Stimulated activated CD8-positive, alpha-beta memory T cell treated with anti-CD3 and anti-CD28 coated beads, Interleukin-4, amount 100 ng/mL, for 24 hours (primary cell): ENCODE results near the gene CNRIP1.
"Not testable (repeated sequence)": the region's sequence is repeated elsewhere in the genome, so short reads cannot be mapped to it uniquely, and the experiment has no call there.

Experiments used
- DNase-seq: peaks from one replicate; pipeline ENCODE4 v3.0.0-alpha.2; 2020; ENCODE audit warnings: low read depth

The CNRIP1 gene

DNA sequence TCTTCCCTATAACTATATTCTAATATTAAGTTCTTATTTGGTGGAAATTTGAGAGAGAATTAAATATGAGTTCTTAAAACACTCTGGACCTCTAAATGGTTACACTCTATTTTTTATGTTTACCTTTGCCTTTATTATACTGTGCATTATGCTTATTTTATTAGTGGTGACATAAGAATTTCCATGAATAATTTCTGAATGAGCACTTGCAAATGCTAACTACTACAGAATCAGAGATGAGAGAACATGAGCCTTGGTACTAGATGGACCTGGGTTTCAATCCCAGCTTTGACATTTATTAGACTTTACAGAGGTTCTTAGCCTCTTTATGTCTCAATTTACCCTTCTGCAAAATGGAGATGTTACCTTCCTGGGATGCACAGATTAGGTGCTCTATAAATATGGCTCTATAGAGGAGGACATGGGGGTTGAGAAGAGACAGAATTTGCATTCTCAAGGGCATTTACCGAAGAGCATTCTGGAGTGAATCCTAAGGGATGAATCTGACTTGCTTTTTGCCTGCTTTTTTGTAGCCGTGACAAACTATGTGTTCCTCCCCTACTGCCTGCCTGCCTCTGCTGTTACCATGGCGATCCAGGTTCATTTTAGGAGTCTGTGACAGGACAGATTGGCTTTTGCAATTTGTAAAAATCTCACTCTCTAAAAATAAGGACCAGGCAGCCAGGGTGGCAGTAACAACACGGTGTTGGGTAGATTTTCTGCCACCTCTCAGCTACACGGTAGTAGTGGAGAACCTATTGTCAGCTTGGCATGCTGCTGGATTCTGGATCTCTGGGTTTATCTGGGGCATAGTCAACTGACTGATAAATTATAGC, 20.7 kb upstream of the CNRIP1 start:
- DNase-seq, result no peak

DNA sequence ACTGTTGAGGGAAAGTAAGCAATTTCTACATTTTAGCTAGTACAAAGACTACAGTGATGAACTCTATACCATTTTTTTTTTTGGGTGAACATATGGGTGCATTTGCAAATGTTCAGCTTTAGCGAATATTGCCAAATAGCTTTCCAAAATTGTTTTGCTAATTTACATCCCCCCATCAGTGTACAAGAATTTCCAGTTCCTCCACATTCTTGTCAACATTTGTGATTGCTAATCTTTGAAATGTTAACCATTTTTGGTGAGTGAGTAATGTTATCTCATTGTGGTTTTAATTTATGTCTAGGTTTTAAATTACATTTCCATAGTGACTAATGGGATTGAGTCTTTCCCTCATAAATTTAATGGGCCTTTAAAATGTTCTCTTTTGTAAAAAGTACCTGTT, 16.4 kb upstream of the CNRIP1 start:
- no peak for DNase-seq

DNA sequence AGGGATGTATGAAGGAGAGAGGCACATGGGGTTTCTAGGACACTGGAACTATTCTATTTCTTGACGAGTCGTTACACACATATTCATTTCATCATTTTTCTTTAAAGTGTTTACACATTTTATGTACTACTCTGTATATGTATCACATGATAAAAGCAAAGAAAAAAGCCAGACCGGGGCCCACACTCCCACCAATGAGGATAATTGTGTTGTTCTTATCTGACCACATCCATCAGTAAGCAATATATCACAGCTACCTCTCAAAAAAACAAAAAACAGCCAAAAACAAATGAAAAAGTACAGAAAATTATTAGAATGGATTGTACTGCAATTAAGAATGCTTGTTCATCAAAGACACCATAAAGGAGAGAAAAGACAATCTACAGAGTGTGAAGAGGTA, 14.2 kb upstream of the CNRIP1 start:
- DNase-seq, result no peak

DNA sequence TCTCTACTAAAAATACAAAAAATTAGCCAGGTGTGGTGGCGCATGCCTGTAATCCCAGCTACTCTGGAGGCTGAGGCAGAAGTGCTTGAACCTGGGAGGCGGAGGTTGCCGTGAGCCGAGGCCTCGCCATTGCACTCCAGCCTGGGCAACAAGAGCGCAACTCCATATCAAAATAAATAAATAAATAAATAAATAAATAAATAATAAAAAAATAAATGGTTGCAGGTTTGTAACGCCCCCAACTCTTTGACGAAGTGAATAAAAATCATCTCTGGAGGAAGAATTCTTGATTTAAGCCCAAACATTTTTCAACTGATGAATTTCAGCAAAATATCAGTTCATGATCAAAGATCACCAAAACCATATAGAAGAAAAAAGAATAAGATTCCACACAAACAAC, 13.3 kb upstream of the CNRIP1 start:
- no peak for DNase-seq

DNA sequence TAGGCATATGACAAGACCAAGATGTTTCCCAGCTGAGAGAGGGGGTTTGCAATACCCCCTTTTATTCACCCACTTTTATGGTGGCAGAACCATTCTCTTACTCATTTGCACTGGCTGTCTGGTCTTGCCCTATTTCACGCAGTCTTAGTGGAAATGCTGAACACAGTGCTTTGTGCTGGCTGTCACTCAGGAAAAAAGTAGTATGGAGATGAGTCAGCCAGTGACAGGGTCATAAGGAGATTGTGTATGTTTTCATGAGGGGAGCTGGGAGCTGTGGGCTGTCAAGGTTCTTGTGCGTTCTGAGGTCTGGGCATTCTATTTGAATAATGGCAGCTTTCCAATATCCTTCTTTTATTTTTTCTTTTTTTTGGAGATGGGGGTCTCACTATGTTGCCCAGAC, 10.9 kb upstream of the CNRIP1 start:
- DNase-seq, result no peak

DNA sequence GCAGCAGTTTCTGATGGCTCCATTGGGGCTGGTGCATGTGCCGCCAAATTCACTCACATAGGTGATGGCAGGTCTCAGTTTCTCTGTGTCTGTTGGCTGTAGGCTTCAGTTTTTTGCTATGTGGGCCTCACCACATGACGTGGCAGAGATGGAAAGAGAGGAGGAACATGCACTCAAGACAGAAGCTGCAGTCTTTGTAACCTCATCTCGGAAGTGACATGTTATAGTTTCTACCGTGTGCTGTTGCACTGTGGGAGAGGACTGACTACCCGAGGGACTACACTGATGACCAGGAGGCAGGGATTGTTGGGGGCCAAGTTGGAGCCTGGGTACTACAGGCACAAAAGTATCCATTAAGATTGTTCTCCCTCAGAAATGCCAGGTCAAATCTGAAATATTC, 9.2 kb upstream of the CNRIP1 start:
- DNase-seq, result no peak

DNA sequence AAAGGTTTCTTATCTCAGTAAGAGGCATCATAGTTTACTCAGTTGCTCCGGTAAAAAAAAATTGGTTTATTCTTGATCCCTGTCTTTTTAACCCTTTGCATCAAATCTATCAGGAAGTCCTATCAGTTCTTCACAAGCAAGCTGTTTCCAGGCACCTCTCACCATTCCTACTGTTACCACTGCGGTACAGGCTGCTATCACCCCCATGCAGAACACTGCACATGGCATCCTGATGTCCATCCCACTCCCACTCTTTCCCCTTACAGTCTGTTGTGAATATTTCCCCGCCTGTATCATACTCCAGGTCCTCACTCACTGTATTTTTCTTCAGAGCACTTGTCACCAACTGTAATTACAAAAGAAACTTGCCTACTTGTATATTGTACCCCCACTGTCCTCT, 5.3 kb upstream of the CNRIP1 start:
- DNase-seq, result no peak

DNA sequence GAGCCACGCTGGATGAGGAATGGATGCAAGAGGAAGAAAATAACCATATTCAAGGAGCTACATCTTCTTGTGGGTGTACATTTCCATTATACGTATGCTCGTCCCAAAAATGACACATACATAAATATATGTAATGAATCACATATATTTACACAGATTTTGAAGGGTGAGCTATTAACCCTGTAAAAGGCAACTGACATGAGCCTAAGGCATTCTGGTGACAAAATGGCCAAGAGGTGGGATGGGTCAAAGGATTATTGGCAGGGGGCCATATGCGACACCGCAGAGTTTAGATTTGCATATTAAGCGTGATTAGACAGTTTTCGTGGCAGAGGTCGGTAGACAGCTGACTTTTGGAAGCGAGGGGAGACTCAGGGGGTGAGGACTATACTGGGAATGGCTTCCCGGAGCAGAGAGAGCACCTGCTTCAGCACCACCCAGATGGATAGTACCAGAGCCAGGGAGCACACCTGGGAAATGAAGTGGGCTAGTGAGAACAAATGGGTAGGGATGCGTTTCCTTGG, 431 bp upstream of the CNRIP1 start:
- DNase-seq, result no peak

DNA sequence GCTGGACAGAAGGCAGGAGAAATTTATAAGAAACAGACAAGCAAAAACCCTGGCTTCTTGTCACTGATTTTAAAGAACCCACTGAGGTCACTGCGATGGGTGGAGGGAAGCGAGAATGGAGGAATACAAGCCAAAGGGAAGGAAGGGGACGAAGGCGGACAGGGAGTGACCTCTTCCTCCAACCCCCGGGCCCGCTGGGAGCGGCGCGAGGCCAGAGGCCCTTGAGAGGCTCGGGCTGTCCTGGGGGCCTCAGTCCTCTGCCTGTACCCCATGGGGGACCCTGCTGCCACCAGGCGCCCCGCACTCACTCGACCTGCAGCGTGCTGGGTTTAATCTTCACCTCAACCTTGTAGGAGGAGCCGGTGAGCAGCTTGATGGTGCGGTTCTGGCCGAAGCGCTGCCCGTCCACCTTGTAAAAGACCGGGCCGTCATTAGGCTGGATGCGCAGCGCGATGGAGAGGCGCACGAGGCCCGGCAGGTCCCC, 793 bp downstream of the CNRIP1 start:
- no peak for DNase-seq

DNA sequence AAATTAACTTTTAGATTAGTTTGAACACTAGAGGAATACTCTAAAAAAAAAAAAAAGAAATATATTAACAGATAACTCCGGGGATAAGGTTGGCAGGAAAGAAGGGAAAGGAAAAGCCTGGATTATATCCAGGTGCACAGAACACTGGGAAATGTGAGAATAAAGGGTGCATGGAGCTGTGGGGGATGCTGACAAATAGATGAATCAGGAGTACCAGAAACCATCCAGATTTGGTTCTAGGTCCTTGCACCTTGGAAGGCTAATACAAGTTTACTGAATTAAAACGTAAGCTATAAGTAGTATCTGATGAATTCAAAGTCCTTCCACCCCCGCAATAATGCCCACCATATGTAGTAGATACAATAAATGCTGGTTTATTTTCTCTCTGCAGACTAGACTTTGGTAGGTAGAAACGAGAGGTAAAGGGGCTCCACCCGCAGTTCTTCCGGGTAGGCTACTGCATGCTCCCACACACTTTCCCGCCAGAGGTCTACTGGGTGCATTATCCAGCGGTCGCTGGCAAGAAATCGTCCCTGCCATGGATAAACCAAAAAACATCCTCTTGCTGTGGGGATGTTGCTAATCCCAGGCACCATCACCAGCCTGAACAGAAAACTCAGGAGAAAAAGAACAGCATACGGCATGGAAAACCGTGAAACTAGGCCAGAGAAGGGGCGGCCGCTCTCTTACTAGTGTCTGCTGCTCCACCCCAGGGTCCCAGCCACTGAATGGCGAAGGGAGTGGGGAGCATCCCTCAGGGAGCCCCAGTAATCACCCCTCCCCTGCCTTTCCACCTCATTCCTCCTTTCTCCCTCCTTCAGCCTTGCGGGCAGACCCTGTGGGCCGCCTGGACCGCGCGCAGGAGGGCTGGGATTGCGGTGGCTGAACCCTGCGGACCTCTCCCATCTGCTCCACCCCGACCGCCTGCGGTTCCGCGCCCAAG, 1.5 kb downstream of the CNRIP1 start:
- DNase-seq, result no peak

DNA sequence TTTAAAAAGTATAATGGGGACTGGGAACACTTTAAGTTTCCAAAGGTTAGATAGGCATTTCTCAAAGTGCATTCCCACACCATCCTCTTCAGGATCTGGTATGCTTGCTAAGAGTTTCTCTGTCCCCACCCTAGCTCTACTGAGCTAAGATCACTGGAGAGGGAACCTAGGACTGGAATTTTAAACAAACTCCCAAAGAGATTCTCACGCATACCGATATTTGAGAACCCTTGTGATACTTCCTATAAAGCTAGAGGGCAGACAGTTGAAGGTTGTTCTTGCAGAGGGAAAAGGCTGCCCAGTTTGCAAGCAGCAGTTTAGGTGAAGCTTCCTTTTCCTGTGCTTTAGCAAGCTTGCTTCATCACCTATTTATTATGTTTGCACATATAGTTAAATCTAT, 3.6 kb downstream of the CNRIP1 start:
- no peak for DNase-seq

DNA sequence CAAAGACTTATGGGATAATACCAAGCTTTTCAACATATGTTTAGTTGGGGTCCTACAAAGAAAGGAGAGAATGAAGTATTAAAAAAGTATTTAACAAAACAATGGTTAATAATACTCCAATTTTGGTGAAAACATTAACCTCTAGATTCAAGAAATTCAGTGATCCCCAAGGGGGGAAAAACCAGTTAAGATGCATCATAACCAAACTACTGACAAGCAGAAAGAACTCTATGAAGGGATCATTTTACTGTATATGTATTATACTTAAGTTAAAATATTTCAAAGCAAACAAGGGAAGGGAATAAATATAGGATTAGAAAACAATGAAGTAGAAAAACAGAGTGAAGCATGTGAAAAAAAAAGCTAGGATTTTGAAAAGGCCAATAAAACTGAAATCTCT, 8.7 kb downstream of the CNRIP1 start:
- no peak for DNase-seq

DNA sequence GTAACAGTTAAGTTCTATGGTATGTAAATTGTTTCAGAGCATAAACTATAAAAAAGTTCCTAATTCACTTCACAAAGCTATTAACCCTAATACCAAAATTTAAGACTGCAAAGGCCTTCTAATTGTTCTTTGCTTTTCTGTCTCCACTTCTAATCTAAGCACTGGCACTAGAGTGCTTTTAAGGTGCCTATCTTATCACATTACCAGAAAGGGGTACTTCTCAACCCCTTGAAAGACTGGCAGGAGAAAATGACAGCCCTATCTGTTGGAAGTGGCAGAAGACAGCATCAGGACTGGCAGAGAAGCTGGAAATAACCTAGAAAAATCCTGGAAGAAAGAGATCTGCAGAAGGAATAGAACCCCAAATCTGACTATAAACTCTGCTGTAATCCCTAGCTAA, 10.3 kb downstream of the CNRIP1 start:
- DNase-seq, result no peak

DNA sequence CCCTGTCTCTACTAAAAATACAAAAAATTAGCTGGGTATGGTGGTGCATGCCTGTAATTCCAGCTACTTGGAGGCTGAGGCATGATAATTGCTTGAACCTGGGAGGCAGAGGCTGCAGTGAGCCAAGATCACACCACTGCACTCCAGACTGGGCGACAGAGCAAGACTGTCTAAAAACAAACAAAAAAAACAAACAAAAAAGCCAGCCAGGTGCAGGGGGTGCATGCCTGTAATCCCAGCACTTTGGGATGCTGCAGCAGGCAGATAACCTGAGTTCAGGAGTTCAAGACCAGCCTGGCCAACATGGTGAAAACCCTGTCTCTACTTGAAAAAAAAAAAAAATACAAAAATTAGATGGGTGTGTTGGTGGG, 15.9 kb downstream of the CNRIP1 start:
- DNase-seq, result not testable (repeated sequence)

DNA sequence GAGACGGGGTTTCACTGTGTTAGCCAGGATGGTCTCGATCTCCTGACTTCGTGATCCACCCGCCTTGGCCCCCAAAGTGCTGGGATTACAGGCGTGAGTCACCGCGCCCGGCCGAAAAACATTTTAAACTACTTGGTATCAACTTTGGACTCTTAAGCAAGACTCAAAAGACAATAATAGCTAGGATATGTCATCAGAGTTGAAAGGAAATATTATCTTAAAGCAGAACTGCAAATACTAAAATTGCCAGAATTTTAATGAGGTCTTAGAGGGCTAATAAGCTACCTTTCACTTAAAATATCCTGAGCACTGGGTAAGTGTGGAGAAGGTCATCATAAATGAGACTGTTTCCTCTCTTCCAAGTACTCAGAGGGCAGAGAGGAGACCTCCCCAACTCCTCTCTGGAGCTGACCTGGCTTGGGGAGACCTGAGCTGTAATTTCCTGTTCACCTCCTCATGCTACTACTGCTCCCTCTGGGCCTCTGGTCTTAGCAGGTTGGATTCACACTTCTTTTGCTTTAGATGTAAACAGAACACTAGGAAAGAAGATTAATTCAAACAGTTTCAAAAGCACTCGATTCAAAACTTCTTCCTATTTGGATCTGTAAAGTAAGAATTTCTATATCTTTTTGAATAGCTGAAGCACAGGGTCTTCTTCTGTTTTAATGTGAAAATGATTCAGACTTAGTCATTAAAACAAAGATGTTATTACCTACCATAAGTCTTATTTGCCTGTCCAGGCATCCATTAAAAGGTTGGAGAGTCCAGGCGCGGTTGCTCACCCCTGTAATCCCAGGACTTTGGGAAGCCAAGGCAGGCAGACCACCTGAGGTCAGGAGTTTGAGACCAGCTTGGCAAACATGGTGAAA, 16.5 kb downstream of the CNRIP1 start:
- DNase-seq, result no peak

DNA sequence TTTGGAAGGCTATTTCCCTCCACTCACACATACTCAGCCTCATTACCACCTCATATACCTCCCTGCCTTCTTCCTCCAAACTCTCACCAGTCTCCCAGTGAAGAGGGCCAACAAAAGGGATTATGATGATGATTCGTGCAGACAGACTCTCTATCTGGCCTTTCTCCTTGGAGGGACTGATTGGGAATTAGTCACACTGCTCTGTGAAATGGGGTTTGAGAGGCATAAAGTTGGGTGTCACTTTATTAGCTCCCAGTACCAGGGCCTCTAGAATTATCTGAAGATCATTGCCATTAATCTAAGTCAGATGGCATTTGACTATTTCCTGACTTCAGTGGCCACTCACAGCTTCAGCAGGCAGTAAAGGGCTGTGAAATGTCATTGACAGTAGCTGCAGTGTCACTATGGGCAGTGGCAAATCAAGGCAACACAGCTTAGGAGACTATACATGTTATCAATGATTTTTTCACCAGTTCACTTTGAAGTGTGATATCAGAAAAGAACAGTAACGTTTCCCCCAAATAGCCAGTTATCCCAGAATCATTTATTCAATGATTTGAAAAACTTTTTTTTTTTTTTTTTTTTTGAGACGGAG, 17.4 kb downstream of the CNRIP1 start:
- no peak for DNase-seq

DNA sequence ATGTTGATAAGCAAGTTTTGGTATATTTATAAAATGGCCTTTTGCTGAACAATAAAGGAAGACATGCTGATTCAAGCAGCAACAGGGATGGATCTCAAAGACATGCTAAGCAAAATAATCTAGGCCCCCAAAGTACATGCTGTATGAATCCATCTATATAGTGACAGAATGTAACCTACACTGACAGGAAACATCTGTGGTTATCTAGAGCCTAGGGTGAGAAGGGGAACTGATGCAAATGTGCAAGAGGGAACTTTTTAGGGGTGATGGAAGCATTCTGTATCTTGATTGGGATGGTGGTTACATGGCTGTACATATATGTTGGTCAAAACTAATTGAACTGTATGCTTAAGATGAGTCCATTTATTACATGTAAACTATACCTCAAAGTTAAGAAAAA, 24.2 kb downstream of the CNRIP1 start:
- DNase-seq, result no peak

DNA sequence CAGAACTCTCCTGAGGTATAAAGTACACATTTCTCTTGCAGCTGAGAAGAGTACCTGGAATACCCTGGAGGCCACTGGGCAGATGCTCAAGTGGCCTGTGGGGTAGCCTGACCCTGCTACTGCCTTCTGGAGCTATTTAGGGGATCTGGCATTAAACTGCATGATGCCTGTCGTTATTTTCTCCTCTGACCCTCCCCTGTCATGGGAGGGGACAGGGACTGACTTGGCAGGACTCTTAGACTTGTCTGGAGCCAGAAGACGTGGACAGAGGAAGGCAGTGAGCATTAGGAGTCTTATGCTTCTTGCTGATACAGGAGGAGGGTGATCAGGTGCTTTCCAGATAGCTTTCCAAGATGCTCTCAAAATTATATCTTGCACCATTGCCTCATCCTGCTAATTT, 24.8 kb downstream of the CNRIP1 start:
- no peak for DNase-seq

DNA sequence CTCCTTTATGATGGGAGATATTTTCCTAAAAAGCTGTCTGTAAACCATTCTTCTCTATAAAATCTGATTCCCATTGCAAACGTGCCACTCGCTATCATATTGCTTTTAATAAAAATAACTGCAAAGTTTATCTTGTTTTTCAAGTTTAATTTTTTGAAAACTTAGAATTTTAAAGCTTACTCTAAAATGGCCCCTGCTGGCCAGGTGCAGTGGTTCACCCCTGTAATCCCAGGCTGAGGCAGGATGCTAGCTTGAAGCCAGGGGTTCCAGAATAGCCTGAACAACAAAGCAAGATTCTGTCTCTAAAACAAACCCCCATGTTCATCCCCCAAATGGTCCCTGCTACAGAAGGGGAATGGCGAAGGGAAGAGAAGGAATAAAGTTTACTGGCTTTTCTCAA, 25.6 kb downstream of the CNRIP1 start:
- no peak for DNase-seq

DNA sequence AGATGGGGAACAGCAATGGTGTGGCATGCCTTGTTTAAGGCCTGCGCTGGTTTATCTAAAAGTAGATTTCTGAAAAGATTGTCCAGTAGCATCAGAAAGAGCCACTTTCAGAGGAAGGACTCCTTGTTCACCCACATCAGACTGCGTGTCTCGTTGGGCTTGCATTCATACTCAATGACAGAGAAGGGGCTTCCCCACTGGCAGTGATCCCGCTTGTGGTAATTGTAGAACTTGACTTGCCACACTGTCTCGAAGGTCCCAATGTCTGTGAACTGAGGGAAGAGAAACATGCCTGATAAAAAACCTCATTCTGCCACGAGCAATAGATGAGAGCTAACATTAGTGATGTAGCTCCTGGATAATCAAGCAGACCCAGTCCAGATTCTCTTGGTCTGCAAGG, 26.0 kb downstream of the CNRIP1 start:
- no peak for DNase-seq

DNA sequence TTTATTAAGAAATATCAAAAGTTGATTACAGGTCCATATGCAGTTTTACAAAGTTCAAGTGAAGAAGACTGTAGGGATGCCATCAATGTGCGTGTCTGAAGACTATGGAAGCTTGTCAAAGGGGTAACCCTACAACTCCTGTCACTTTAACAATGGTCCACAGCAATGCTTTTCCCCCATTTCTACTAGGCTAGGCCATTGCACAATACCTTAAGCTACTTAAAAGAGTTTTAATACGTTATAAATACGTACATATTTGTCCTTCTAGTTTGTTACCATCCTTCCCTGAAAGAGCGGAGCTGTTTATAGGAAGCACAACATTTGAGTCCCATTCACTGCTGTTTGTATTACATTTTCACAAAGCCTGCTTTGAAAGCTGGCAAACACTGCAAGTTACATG, 26.7 kb downstream of the CNRIP1 start:
- no peak for DNase-seq
